ENCODE results near the gene GEMIN2.
"Not testable (repeated sequence)": the region's sequence is repeated elsewhere in the genome, so short reads cannot be mapped to it uniquely, and the experiment has no call there.

The GEMIN2 gene

GRCh38 chr14:39122330-39123138, 8.4 kb downstream of the GEMIN2 start:
- Histone ChIP-seq H3K4me3 (ENCODE audit: low read length) (no peak overlapping the region), H3K36me3 (ENCODE audit: control insufficient read depth, low read depth, low read length) (peaks cover 58% of the 10 kb centered on the region), H3K9ac (ENCODE audit: low read length) (no peak overlapping the region), H3K9me3 (ENCODE audit: control insufficient read depth, low read depth, low read length) (no peaks in the 10 kb centered on the region), H3K27ac (ENCODE audit: low read length) (no peak overlapping the region), H3K27me3 (ENCODE audit: control insufficient read depth, insufficient read depth, low read length) (no peaks in the 10 kb centered on the region), H3K4me1 (ENCODE audit: control insufficient read depth, low read depth, low read length) (no peaks in the 10 kb centered on the region)

- not testable (repeated sequence) for H3K9me3 ChIP-seq (ENCODE audit: control insufficient read depth, low read depth, low read length)
Measured at GRCh38 chr14:39137835-39138234, 23.7 kb downstream of the GEMIN2 start.

GRCh38 chr14:39138440-39138839, 24.3 kb downstream of the GEMIN2 start:
- Histone ChIP-seq H3K4me3 (ENCODE audit: low read length) (no peak overlapping the region), H3K4me1 (ENCODE audit: control insufficient read depth, low read depth, low read length) (no peaks in the 10 kb centered on the region), H3K27me3 (ENCODE audit: control insufficient read depth, insufficient read depth, low read length) (no peaks in the 10 kb centered on the region), H3K36me3 (ENCODE audit: control insufficient read depth, low read depth, low read length) (peaks cover 43% of the 10 kb centered on the region), H3K9ac (ENCODE audit: low read length) (no peak overlapping the region), H3K9me3 (ENCODE audit: control insufficient read depth, low read depth, low read length) (no peaks in the 10 kb centered on the region), H3K27ac (ENCODE audit: low read length) (no peak overlapping the region)

More at GRCh38 chr14:39137835-39138234, 23.7 kb downstream of the GEMIN2 start:
- not testable (repeated sequence) for H3K4me3 ChIP-seq (ENCODE audit: low read length); H3K27me3 ChIP-seq (ENCODE audit: control insufficient read depth, insufficient read depth, low read length); H3K4me1 ChIP-seq (ENCODE audit: control insufficient read depth, low read depth, low read length); H3K9ac ChIP-seq (ENCODE audit: low read length); H3K27ac ChIP-seq (ENCODE audit: low read length)
- H3K36me3 ChIP-seq (ENCODE audit: control insufficient read depth, low read depth, low read length): peaks cover 43% of the 10 kb centered on the region

GRCh38 chr14:39140170-39140569, 26.0 kb downstream of the GEMIN2 start:
- Histone ChIP-seq H3K27me3 (ENCODE audit: control insufficient read depth, insufficient read depth, low read length) (no peaks in the 10 kb centered on the region), H3K27ac (ENCODE audit: low read length) (no peak overlapping the region), H3K36me3 (ENCODE audit: control insufficient read depth, low read depth, low read length) (peaks cover 27% of the 10 kb centered on the region), H3K4me3 (ENCODE audit: low read length) (no peak overlapping the region), H3K9ac (ENCODE audit: low read length) (no peak overlapping the region), H3K9me3 (ENCODE audit: control insufficient read depth, low read depth, low read length) (no peaks in the 10 kb centered on the region), H3K4me1 (ENCODE audit: control insufficient read depth, low read depth, low read length) (no peaks in the 10 kb centered on the region)

GRCh38 chr14:39141623-39142022, 27.5 kb downstream of the GEMIN2 start:
- not testable (repeated sequence) for H3K9me3 ChIP-seq (ENCODE audit: control insufficient read depth, low read depth, low read length); H3K4me3 ChIP-seq (ENCODE audit: low read length); H3K27ac ChIP-seq (ENCODE audit: low read length); H3K27me3 ChIP-seq (ENCODE audit: control insufficient read depth, insufficient read depth, low read length); H3K9ac ChIP-seq (ENCODE audit: low read length); H3K4me1 ChIP-seq (ENCODE audit: control insufficient read depth, low read depth, low read length)
- H3K36me3 ChIP-seq (ENCODE audit: control insufficient read depth, low read depth, low read length): peaks cover 16% of the 10 kb centered on the region

GRCh38 chr14:39143226-39143625, 29.1 kb downstream of the GEMIN2 start:
- H3K4me1 ChIP-seq (ENCODE audit: control insufficient read depth, low read depth, low read length); H3K9ac ChIP-seq (ENCODE audit: low read length); H3K9me3 ChIP-seq (ENCODE audit: control insufficient read depth, low read depth, low read length); H3K27ac ChIP-seq (ENCODE audit: low read length); H3K36me3 ChIP-seq (ENCODE audit: control insufficient read depth, low read depth, low read length); H3K4me3 ChIP-seq (ENCODE audit: low read length); H3K27me3 ChIP-seq (ENCODE audit: control insufficient read depth, insufficient read depth, low read length): not testable (repeated sequence)

- Histone ChIP-seq H3K27ac (ENCODE audit: low read length) (no peak overlapping the region), H3K27me3 (ENCODE audit: control insufficient read depth, insufficient read depth, low read length) (no peaks in the 10 kb centered on the region), H3K9ac (ENCODE audit: low read length) (no peak overlapping the region), H3K36me3 (ENCODE audit: control insufficient read depth, low read depth, low read length) (peaks cover 9% of the 10 kb centered on the region), H3K4me1 (ENCODE audit: control insufficient read depth, low read depth, low read length) (no peaks in the 10 kb centered on the region), H3K9me3 (ENCODE audit: control insufficient read depth, low read depth, low read length) (no peaks in the 10 kb centered on the region), H3K4me3 (ENCODE audit: low read length) (no peak overlapping the region)
Measured at GRCh38 chr14:39145266-39145966, 31.3 kb downstream of the GEMIN2 start.

- H3K9me3 ChIP-seq (ENCODE audit: control insufficient read depth, low read depth, low read length): no peaks in the 10 kb centered on the region
- no peaks in the 10 kb centered on the region for H3K4me1 ChIP-seq (ENCODE audit: control insufficient read depth, low read depth, low read length)
- H3K4me3 ChIP-seq (ENCODE audit: low read length): no peak overlapping the region
- H3K36me3 ChIP-seq (ENCODE audit: control insufficient read depth, low read depth, low read length): peaks cover 16% of the 10 kb centered on the region
- H3K9ac ChIP-seq (ENCODE audit: low read length): no peak overlapping the region
- no peaks in the 10 kb centered on the region for H3K27me3 ChIP-seq (ENCODE audit: control insufficient read depth, insufficient read depth, low read length)
- H3K27ac ChIP-seq (ENCODE audit: low read length): no peak overlapping the region
Measured at GRCh38 chr14:39154594-39155189, 40.6 kb downstream of the GEMIN2 start.

GRCh38 chr14:39157491-39157890, 43.4 kb downstream of the GEMIN2 start:
- H3K27me3 ChIP-seq (ENCODE audit: control insufficient read depth, insufficient read depth, low read length): no peaks in the 10 kb centered on the region
- H3K4me1 ChIP-seq (ENCODE audit: control insufficient read depth, low read depth, low read length): no peaks in the 10 kb centered on the region
- no peaks in the 10 kb centered on the region for H3K9me3 ChIP-seq (ENCODE audit: control insufficient read depth, low read depth, low read length)
- H3K4me3 ChIP-seq (ENCODE audit: low read length): no peak overlapping the region
- peaks cover 15% of the 10 kb centered on the region for H3K36me3 ChIP-seq (ENCODE audit: control insufficient read depth, low read depth, low read length)
- H3K9ac ChIP-seq (ENCODE audit: low read length): no peak overlapping the region
- no peak overlapping the region for H3K27ac ChIP-seq (ENCODE audit: low read length)

- Histone ChIP-seq H3K27ac (ENCODE audit: low read length) (no peak overlapping the region), H3K36me3 (ENCODE audit: control insufficient read depth, low read depth, low read length) (peaks cover 15% of the 10 kb centered on the region), H3K9ac (ENCODE audit: low read length) (no peak overlapping the region), H3K9me3 (ENCODE audit: control insufficient read depth, low read depth, low read length) (no peaks in the 10 kb centered on the region), H3K4me1 (ENCODE audit: control insufficient read depth, low read depth, low read length) (no peaks in the 10 kb centered on the region), H3K4me3 (ENCODE audit: low read length) (no peak overlapping the region), H3K27me3 (ENCODE audit: control insufficient read depth, insufficient read depth, low read length) (no peaks in the 10 kb centered on the region)
Measured at GRCh38 chr14:39158222-39158858, 44.2 kb downstream of the GEMIN2 start.

- no peaks in the 10 kb centered on the region for H3K27me3 ChIP-seq (ENCODE audit: control insufficient read depth, insufficient read depth, low read length)
- H3K36me3 ChIP-seq (ENCODE audit: control insufficient read depth, low read depth, low read length): peaks cover 10% of the 10 kb centered on the region
- H3K9me3 ChIP-seq (ENCODE audit: control insufficient read depth, low read depth, low read length): no peaks in the 10 kb centered on the region
- H3K27ac ChIP-seq (ENCODE audit: low read length): no peak overlapping the region
- H3K4me1 ChIP-seq (ENCODE audit: control insufficient read depth, low read depth, low read length): no peaks in the 10 kb centered on the region
- no peak overlapping the region for H3K9ac ChIP-seq (ENCODE audit: low read length)
- no peak overlapping the region for H3K4me3 ChIP-seq (ENCODE audit: low read length)
Measured at GRCh38 chr14:39160494-39160893, 46.4 kb downstream of the GEMIN2 start.

All from iPS-18a (cell line).